ENCODE data around the gene LRRC61.

GRCh38 chr7:150361402-150361801 is 38.2 kb downstream of the LRRC61 start:
- TF ChIP-seq RAD21 (IDR thresholded peaks at IDR 0.05; ENCODE audit: low read length) = no peak
- TF ChIP-seq FOXM1 (IDR thresholded peaks at IDR 0.05; ENCODE audit: low read depth) = no peak
- no peak for TF ChIP-seq REST (IDR thresholded peaks at IDR 0.05; ENCODE audit: low read depth, low read length)
- TF ChIP-seq CTCF (IDR thresholded peaks at IDR 0.05) = no peak
- TF ChIP-seq SIN3A (IDR thresholded peaks at IDR 0.05; ENCODE audit: borderline replicate concordance, low read depth, low read length) = no peak
- no peak for TF ChIP-seq GABPA (IDR thresholded peaks at IDR 0.05; ENCODE audit: low read depth)
- no peak for TF ChIP-seq MEF2A (IDR thresholded peaks at IDR 0.05; ENCODE audit: borderline replicate concordance, low read depth)
- TF ChIP-seq EP300 (IDR thresholded peaks at IDR 0.05; ENCODE audit: borderline replicate concordance in 1 of 2, low read depth in 1 of 2, low read length in 1 of 2) = no peak
- TF ChIP-seq MAX (IDR thresholded peaks at IDR 0.05; ENCODE audit: low read depth) = no peak
- no peak for TF ChIP-seq GATA2 (CRISPR knock-in tag; IDR thresholded peaks at IDR 0.05)
- TF ChIP-seq USF1 (IDR thresholded peaks at IDR 0.05; ENCODE audit: borderline replicate concordance, low read depth) = no peak
- TF ChIP-seq EZH2phosphoT487 (IDR thresholded peaks at IDR 0.05; ENCODE audit: borderline replicate concordance, low read depth) = no peak
- TF ChIP-seq TAF1 (IDR thresholded peaks at IDR 0.05; ENCODE audit: borderline replicate concordance, low read depth, low read length) = no peak
- TF ChIP-seq YY1 (IDR thresholded peaks at IDR 0.05; ENCODE audit: low read depth) = no peak
